K562 (cell line): ENCODE results near the gene ECD. TPM values are rescaled to one million over a fixed set of nuclear protein-coding genes. Genes with fewer than 3 reads are reported as not detected.

Source experiments
- E4F1 ChIP-seq: fragments of 250-450 bp; sonication (Bioruptor Pico); IDR thresholded peaks from 2 replicates; pipeline ENCODE4 v1.5.0; 2021; ENCODE audit warnings: mild to moderate bottlenecking, borderline replicate concordance
- ETV5 ChIP-seq: sonication (generic); formaldehyde crosslinking; IDR thresholded peaks from 2 replicates; pipeline ENCODE4 v1.4.0; 2020; ENCODE audit warnings: low read depth, mild to moderate bottlenecking, missing genetic modification reagents
- HNRNPH1 ChIP-seq: fragments of 200-400 bp; formaldehyde crosslinking; optimal IDR thresholded peaks from 2 replicates; pipeline ENCODE3; 2017; ENCODE audit warnings: low read depth, mild to moderate bottlenecking, low read length, moderate library complexity
- PRPF4 ChIP-seq: fragments of 200-400 bp; formaldehyde crosslinking; IDR thresholded peaks from one replicate; pipeline ENCODE4 v1.6.1; 2017; ENCODE audit warnings: low read length, low read depth, mild to moderate bottlenecking; ENCODE audit not compliant: insufficient read depth, poor library complexity, severe bottlenecking
- ZBTB2 ChIP-seq: fragments of 450-650 bp; IDR thresholded peaks from 2 replicates; pipeline ENCODE4 v1.6.1; 2016; ENCODE audit warnings: antibody characterized with exemption
- ZFP30 ChIP-seq: fragments of 250-450 bp; sonication (Bioruptor Pico); IDR thresholded peaks from 2 replicates; pipeline ENCODE4 v1.8.0; 2022; ENCODE audit warnings: moderate library complexity, mild to moderate bottlenecking, inconsistent platforms, borderline replicate concordance
- polyA plus RNA-seq, 8 experiments: library from polyadenylated mRNA; depleted of rRNA in 4 of 8; stranded (reverse) in 5 of 8; unstranded in 3 of 8; fragments of >200 nt; fragmentation: Nextera tagmentation in 2 of 8; fragmentation: Illumina TruSeq in 1 of 8; extraction: Ambion mirVana in 2 of 8; extraction: Trizol in 1 of 8; gene quantifications; 2 replicates each; pipeline versions ENCODE4 v1.2.1 to v1.2.3, GENCODE V29; 2011 to 2014; ENCODE audit warnings: inconsistent platforms in 1 of 8, missing spikeins in 1 of 8
- total RNA-seq, 7 experiments: library from RNA; depleted of rRNA in 6 of 7; stranded (reverse); fragments of >200 nt in 6 of 7; fragmentation: Illumina TruSeq in 2 of 7; extraction: Trizol in 2 of 7; gene quantifications; 2 replicates each; pipeline versions ENCODE4 v1.2.1 to v1.2.3, GENCODE V29; 2011 to 2021; ENCODE audit warnings: low replicate concordance in 1 of 7
- TF ChIP-seq, protein P1 (sequence below): fragments of 450-650 bp; IDR thresholded peaks from one replicate; pipeline ENCODE4 v1.6.1; 2018; ENCODE audit warnings: mild to moderate bottlenecking, moderate library complexity; ENCODE audit not compliant: partially characterized antibody

ECD gene
- total and polyA plus RNA-seq, 9 of the 15 experiments (the other 6 are each of a cell fraction or from before 2014, with no cell fraction given) = 33.5 to 79.9 (median 53.2) TPM

DNA sequence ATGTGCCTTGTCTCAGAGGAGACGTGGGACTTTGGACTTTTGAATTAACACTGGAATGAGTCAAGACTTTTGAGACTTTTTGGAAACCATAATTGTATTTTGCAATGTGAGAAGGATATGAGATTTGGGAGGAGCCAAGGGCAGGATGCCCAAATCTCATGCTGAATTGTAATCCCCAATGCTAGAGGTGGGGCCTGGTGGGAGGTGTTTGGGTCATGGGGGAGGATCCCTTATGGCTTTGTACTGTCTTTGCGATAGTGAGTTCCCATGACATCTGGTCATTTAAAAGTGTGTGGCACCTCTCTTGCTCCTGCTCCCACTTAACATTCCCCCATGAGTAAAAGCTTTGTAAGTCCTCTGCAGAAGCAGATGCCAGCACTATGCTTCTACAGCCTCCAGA lies 40.1 kb upstream of the ECD start (continued):
- TF ChIP-seq ZBTB2 (no peak), HNRNPH1 (no peak), PRPF4 (no peak), E4F1 (no peak), ETV5 (CRISPR knock-in tag) (no peak), ZFP30 (CRISPR knock-in tag) (no peak)
- TF ChIP-seq, protein P1, sequence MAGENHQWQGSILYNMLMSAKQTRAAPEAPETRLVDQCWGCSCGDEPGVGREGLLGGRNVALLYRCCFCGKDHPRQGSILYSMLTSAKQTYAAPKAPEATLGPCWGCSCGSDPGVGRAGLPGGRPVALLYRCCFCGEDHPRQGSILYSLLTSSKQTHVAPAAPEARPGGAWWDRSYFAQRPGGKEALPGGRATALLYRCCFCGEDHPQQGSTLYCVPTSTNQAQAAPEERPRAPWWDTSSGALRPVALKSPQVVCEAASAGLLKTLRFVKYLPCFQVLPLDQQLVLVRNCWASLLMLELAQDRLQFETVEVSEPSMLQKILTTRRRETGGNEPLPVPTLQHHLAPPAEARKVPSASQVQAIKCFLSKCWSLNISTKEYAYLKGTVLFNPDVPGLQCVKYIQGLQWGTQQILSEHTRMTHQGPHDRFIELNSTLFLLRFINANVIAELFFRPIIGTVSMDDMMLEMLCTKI = no peak
